ENCODE results near the gene PMCH. TPM values are rescaled to one million over a fixed set of nuclear protein-coding genes. Genes with fewer than 3 reads are reported as not detected.
"Not testable (repeated sequence)": the region's sequence is repeated elsewhere in the genome, so short reads cannot be mapped to it uniquely, and the experiment has no call there.

Gene PMCH, protein sequence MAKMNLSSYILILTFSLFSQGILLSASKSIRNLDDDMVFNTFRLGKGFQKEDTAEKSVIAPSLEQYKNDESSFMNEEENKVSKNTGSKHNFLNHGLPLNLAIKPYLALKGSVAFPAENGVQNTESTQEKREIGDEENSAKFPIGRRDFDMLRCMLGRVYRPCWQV
- total RNA-seq (1 to 10 TPM in 1 of 5 experiments, not detected in 4; 2.9 TPM), polyA plus RNA-seq (not detected), total RNA-seq (not detected)

DNA sequence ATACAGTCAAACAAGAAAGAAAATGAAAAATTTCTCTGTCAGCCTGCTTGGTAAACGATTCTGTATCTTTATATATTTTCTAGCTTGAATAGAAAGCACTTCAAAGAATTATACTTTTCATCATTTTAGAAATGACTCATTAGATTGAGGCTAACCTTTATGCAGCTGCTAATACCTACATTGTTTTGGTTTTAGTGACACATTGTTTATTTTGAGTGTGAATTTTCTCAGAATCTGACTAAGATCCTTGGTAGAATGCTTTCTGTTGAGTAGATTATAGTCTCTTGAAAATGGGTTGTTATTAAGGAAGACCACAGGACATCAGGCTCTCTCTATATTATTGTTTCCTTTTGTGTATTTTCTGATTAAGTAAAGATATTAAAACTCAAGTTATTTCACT is at the start of gene PMCH:
TSS of gene PMCH (minus strand) at position 45 of the 400 bp plus-strand sequence. CDS start 63 bp downstream, outside the sequence.
- Mint-ChIP-seq H3K27ac (peak within 1 kb of the TSS in 1 of 9 donors; percentile 60), H3K27me3 (no peaks in the 10 kb centered on the region), H3K9me3 (no peaks in the 10 kb centered on the region), H3K4me3 (peak within 1 kb of the TSS in 1 of 10 donors; percentile 24), H3K36me3 (peaks cover 0 to 18% (median 0%) of the 10 kb centered on the region in 5 donors), H3K4me1 (peaks cover 0 to 22% (median 0%) of the 10 kb centered on the region in 7 donors)
- no peak within 1 kb of the TSS for H3K4me3 ChIP-seq (ENCODE audit: low read length)
- intact Hi-C loops (cut with micrococcal nuclease), result loop anchor here in 1 of 2 donors (2.0 kb wide), 1 partner anchor 137 kb away; the partner anchor contains the start of gene WASHC3
- ChIA-PET CTCF (no interaction called here), POLR2A (no interaction called here)
- no peaks in the 10 kb centered on the region for H3K4me1 ChIP-seq (ENCODE audit: control insufficient read depth in 2 of 2, insufficient read depth in 2 of 2, low read length in 2 of 2)
- H3K9me3 ChIP-seq (ENCODE audit: control insufficient read depth in 2 of 3, low read length in 3 of 3), result no peaks in the 10 kb centered on the region
- ATAC-seq (no peak), DNase-seq (no peak)
- H3K27ac ChIP-seq (ENCODE audit: low read depth, low read length), result no peak within 1 kb of the TSS
- H3K36me3 ChIP-seq (ENCODE audit: control insufficient read depth in 2 of 3, insufficient read depth in 3 of 3, low read length in 3 of 3), result no peaks in the 10 kb centered on the region
- H3K27me3 ChIP-seq (ENCODE audit: control insufficient read depth in 2 of 2, insufficient read depth in 2 of 2, low read length in 2 of 2), result no peaks in the 10 kb centered on the region

DNA sequence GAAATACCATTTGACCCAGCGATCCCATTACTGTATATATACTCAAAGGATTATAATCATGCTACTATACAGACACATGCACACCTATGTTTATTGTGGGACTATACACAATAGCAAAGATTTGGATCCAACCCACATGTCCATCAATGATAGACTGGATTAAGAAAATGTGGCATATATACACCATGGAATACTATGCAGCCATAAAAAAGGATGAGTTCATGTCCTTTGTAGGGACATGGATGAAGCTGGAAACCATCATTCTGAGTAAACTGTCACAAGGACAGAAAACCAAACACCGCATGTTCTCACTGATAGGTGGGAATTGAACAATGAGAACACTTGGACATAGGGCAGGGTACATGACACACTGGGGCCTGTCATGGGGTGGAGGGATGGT is 43.2 kb upstream of the PMCH start:
- H3K4me3 Mint-ChIP-seq; intact Hi-C loops (cut with micrococcal nuclease); DNase-seq; H3K27ac Mint-ChIP-seq; CTCF ChIA-PET; H3K27me3 ChIP-seq (ENCODE audit: control insufficient read depth in 2 of 2, insufficient read depth in 2 of 2, low read length in 2 of 2); H3K4me1 Mint-ChIP-seq; H3K36me3 Mint-ChIP-seq; ATAC-seq; POLR2A ChIA-PET; H3K4me3 ChIP-seq (ENCODE audit: low read length); H3K27ac ChIP-seq (ENCODE audit: low read depth, low read length); H3K4me1 ChIP-seq (ENCODE audit: control insufficient read depth in 2 of 2, insufficient read depth in 2 of 2, low read length in 2 of 2); H3K9me3 ChIP-seq (ENCODE audit: control insufficient read depth in 2 of 3, low read length in 3 of 3); H3K36me3 ChIP-seq (ENCODE audit: control insufficient read depth in 2 of 3, insufficient read depth in 3 of 3, low read length in 3 of 3): not testable (repeated sequence)
- Mint-ChIP-seq H3K9me3 (peaks cover 0 to 38% (median 12%) of the 10 kb centered on the region in 11 donors), H3K27me3 (peaks cover 0 to 13% (median 0%) of the 10 kb centered on the region in 5 donors)

DNA sequence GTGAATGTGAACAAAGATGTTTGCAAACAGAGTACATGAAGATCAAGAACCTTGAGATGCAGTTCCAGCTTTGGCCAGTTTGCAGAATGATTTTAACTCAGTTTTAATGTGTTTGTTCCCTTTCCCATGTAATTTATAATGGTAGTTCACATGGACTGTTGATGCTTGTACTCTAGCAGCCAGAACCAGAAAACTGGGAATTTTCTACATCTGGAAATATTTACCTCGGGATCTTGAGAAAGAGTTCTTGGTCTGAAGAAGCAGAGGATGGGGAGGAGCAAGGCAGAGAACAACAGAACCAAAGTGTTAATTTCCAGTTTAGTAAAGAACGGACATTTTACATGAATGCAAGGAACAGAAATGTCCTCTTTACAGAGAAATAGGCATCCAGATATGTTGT is 37.0 kb upstream of the PMCH start:
- Mint-ChIP-seq H3K9me3 (peaks cover 0 to 15% (median 2%) of the 10 kb centered on the region in 11 donors), H3K27me3 (peaks cover 0 to 17% (median 3%) of the 10 kb centered on the region in 5 donors), H3K27ac (no peak overlapping the region), H3K4me3 (no peak overlapping the region), H3K36me3 (no peaks in the 10 kb centered on the region), H3K4me1 (no peaks in the 10 kb centered on the region)
- intact Hi-C loops (cut with micrococcal nuclease), result no loop called here
- DNase-seq, result no peak
- H3K27me3 ChIP-seq (ENCODE audit: control insufficient read depth in 2 of 2, insufficient read depth in 2 of 2, low read length in 2 of 2), result no peaks in the 10 kb centered on the region
- CTCF ChIA-PET, result no interaction called here
- H3K4me3 ChIP-seq (ENCODE audit: low read length), result no peak overlapping the region
- ATAC-seq, result no peak
- POLR2A ChIA-PET, result no interaction called here
- no peaks in the 10 kb centered on the region for H3K9me3 ChIP-seq (ENCODE audit: control insufficient read depth in 2 of 3, low read length in 3 of 3)
- no peaks in the 10 kb centered on the region for H3K36me3 ChIP-seq (ENCODE audit: control insufficient read depth in 2 of 3, insufficient read depth in 3 of 3, low read length in 3 of 3)
- no peak overlapping the region for H3K27ac ChIP-seq (ENCODE audit: low read depth, low read length)
- no peaks in the 10 kb centered on the region for H3K4me1 ChIP-seq (ENCODE audit: control insufficient read depth in 2 of 2, insufficient read depth in 2 of 2, low read length in 2 of 2)

DNA sequence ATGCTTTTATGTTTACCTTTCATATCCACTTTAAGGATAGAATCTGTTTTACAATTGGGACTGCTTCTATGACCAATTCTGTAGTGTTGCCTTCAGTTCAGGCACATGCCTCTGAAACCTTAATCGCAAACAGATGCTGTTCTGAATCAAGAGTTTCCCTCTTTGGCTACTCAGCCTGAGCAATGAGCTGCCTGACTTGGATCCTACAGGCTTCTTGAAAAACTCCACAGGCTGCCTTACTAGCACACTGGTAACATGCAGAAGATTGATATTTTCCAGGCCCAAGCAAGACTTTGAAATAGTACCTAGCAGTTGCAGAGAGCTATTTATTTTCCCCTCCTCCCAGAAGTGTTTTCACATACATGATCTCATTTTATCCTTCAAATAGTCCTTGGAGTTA is 34.8 kb upstream of the PMCH start:
- no peak for ATAC-seq
- Mint-ChIP-seq H3K4me1 (no peaks in the 10 kb centered on the region), H3K27me3 (peaks cover 0 to 12% (median 7%) of the 10 kb centered on the region in 5 donors), H3K4me3 (no peak overlapping the region), H3K27ac (no peak overlapping the region), H3K9me3 (peaks cover 0 to 2% (median 0%) of the 10 kb centered on the region in 11 donors), H3K36me3 (no peaks in the 10 kb centered on the region)
- CTCF ChIA-PET, result no interaction called here
- Histone ChIP-seq H3K4me3 (ENCODE audit: low read length) (no peak overlapping the region), H3K9me3 (ENCODE audit: control insufficient read depth in 2 of 3, low read length in 3 of 3) (no peaks in the 10 kb centered on the region), H3K27me3 (ENCODE audit: control insufficient read depth in 2 of 2, insufficient read depth in 2 of 2, low read length in 2 of 2) (no peaks in the 10 kb centered on the region), H3K36me3 (ENCODE audit: control insufficient read depth in 2 of 3, insufficient read depth in 3 of 3, low read length in 3 of 3) (no peaks in the 10 kb centered on the region), H3K27ac (ENCODE audit: low read depth, low read length) (no peak overlapping the region), H3K4me1 (ENCODE audit: control insufficient read depth in 2 of 2, insufficient read depth in 2 of 2, low read length in 2 of 2) (no peaks in the 10 kb centered on the region)
- intact Hi-C loops (cut with micrococcal nuclease), result no loop called here
- DNase-seq, result no peak
- POLR2A ChIA-PET, result no interaction called here

DNA sequence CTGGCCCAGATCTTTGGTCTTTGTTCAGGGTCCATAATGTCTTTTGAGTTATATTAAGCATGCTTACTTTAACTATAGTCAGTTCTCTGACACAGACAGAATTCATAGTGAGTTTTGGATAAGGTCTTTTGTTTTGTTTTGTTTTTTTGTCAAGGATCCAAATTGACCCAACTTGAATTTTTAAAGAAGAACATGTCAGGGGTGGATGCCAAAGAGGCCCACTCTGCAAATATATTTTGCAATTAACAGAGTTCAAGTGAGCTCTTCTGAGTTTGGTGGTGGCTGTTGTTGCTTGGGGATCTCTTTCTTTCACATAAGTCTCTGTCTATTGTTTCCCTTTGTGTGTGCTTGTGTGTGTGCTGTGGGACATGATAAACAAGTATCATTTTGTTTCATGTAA is 34.4 kb upstream of the PMCH start:
- Histone ChIP-seq H3K4me1 (ENCODE audit: control insufficient read depth in 2 of 2, insufficient read depth in 2 of 2, low read length in 2 of 2) (no peaks in the 10 kb centered on the region), H3K4me3 (ENCODE audit: low read length) (no peak overlapping the region), H3K27ac (ENCODE audit: low read depth, low read length) (no peak overlapping the region), H3K36me3 (ENCODE audit: control insufficient read depth in 2 of 3, insufficient read depth in 3 of 3, low read length in 3 of 3) (no peaks in the 10 kb centered on the region), H3K9me3 (ENCODE audit: control insufficient read depth in 2 of 3, low read length in 3 of 3) (no peaks in the 10 kb centered on the region), H3K27me3 (ENCODE audit: control insufficient read depth in 2 of 2, insufficient read depth in 2 of 2, low read length in 2 of 2) (no peaks in the 10 kb centered on the region)
- H3K4me3 Mint-ChIP-seq, result no peak overlapping the region
- no peaks in the 10 kb centered on the region for H3K4me1 Mint-ChIP-seq
- DNase-seq (no peak), ATAC-seq (no peak)
- ChIA-PET CTCF (no interaction called here), POLR2A (no interaction called here)
- H3K27ac Mint-ChIP-seq, result no peak overlapping the region
- peaks cover 0 to 12% (median 7%) of the 10 kb centered on the region in 5 donors for H3K27me3 Mint-ChIP-seq
- H3K9me3 Mint-ChIP-seq, result no peaks in the 10 kb centered on the region
- H3K36me3 Mint-ChIP-seq, result no peaks in the 10 kb centered on the region
- intact Hi-C loops (cut with micrococcal nuclease), result no loop called here

DNA sequence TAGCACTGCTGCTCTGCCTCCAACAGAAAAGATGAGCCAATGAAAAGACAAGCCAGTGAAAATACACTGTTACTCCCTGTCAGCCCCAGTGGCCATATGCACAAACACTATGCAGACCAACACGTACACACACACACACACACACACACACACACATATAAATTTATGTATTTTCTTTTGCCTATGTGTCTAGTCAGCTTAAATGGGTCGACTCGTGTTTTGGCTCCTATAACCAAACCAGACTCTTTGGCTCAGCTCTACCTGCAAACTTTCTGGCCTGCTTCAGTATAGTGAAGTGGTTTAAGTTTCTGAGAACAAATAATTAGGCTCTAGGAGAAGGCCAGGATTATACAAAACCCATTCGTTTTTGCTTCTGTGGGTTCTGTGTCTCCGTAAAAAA is 30.3 kb upstream of the PMCH start:
- H3K9me3 Mint-ChIP-seq, result peaks cover 0 to 1% (median 0%) of the 10 kb centered on the region in 11 donors
- POLR2A ChIA-PET, result no interaction called here

DNA sequence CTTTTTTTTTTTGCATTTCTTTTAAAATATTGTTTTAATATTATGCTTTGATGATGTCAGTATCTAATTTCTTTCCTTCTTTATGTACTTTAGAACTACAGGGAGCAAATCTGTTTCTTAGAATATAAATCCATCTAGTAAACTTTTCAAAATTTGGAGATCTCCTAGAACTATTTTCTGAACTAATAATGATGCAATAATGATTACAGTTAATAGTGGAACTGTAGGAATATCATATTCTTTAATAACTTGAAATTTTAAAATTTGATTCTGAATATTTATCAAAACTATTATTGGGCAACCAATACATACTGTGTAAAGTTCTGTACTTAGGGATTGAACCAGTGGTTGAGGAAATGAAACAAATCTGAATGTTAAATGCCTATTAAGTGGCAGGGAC is 23.1 kb upstream of the PMCH start:
- H3K9me3 Mint-ChIP-seq, result peaks cover 0 to 1% (median 0%) of the 10 kb centered on the region in 11 donors
- Histone ChIP-seq H3K4me1 (ENCODE audit: control insufficient read depth in 2 of 2, insufficient read depth in 2 of 2, low read length in 2 of 2) (no peaks in the 10 kb centered on the region), H3K9me3 (ENCODE audit: control insufficient read depth in 2 of 3, low read length in 3 of 3) (no peaks in the 10 kb centered on the region), H3K4me3 (ENCODE audit: low read length) (no peak overlapping the region), H3K36me3 (ENCODE audit: control insufficient read depth in 2 of 3, insufficient read depth in 3 of 3, low read length in 3 of 3) (no peaks in the 10 kb centered on the region), H3K27me3 (ENCODE audit: control insufficient read depth in 2 of 2, insufficient read depth in 2 of 2, low read length in 2 of 2) (no peaks in the 10 kb centered on the region), H3K27ac (ENCODE audit: low read depth, low read length) (no peak overlapping the region)
- H3K4me1 Mint-ChIP-seq, result no peaks in the 10 kb centered on the region
- ATAC-seq, result no peak
- H3K4me3 Mint-ChIP-seq, result no peak overlapping the region
- H3K27me3 Mint-ChIP-seq, result peaks cover 0 to 5% (median 0%) of the 10 kb centered on the region in 5 donors
- intact Hi-C loops (cut with micrococcal nuclease), result no loop called here
- no peak overlapping the region for H3K27ac Mint-ChIP-seq
- ChIA-PET POLR2A (no interaction called here), CTCF (no interaction called here)
- H3K36me3 Mint-ChIP-seq, result peaks cover 0 to 1% (median 0%) of the 10 kb centered on the region in 5 donors
- DNase-seq, result no peak

More for the DNA sequence above, 30.3 kb upstream of the PMCH start:
- Histone ChIP-seq H3K36me3 (ENCODE audit: control insufficient read depth in 2 of 3, insufficient read depth in 3 of 3, low read length in 3 of 3) (no peaks in the 10 kb centered on the region), H3K27me3 (ENCODE audit: control insufficient read depth in 2 of 2, insufficient read depth in 2 of 2, low read length in 2 of 2) (no peaks in the 10 kb centered on the region), H3K4me3 (ENCODE audit: low read length) (no peak overlapping the region), H3K27ac (ENCODE audit: low read depth, low read length) (no peak overlapping the region), H3K4me1 (ENCODE audit: control insufficient read depth in 2 of 2, insufficient read depth in 2 of 2, low read length in 2 of 2) (no peaks in the 10 kb centered on the region), H3K9me3 (ENCODE audit: control insufficient read depth in 2 of 3, low read length in 3 of 3) (no peaks in the 10 kb centered on the region)
- no peaks in the 10 kb centered on the region for H3K4me1 Mint-ChIP-seq
- DNase-seq (no peak), ATAC-seq (no peak)
- CTCF ChIA-PET, result no interaction called here
- H3K4me3 Mint-ChIP-seq, result no peak overlapping the region
- H3K27ac Mint-ChIP-seq, result no peak overlapping the region
- no peaks in the 10 kb centered on the region for H3K36me3 Mint-ChIP-seq
- intact Hi-C loops (cut with micrococcal nuclease), result no loop called here
- H3K27me3 Mint-ChIP-seq, result peaks cover 0 to 7% (median 4%) of the 10 kb centered on the region in 5 donors
